CD4-positive, alpha-beta T cell treated with Interleukin-4 for 1 hour (primary cell): ENCODE measurements around the gene KCNIP4.

ENCODE experiments used
- DNase-seq, 2 donors: peaks; one replicate each; pipeline ENCODE4 v3.0.0-alpha.2; 2020 to 2022

KCNIP4 gene

GRCh38 chr4:21139327-21139726, 809.2 kb downstream of the KCNIP4 start:
- DNase-seq: no peak

DNA sequence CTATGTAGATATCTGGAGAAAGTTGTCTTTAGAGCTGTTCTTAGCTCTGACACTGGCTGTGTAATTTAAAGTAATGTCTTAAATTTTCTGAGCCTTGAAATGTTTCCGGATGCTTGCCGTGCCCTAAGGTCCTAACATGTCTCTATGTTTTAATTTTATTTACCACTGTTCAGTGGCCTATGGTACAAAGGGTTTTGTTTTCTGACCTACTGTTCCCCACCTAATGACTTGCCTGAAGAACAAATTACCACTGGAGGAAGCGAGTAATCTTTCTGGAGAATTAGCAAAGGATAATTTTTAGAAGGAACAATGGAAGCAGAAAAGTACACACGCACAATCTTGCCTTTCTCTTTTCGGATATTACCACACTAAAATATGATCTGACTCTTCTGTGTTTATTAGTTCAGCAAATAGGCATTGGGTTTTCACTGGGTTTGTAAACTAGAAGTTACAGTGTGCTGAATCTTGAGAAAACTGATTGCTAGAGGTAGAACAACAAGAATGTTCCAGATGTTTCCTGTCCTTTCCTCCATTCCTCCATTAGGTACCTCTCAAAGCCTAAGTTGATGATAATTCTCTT, 812.4 kb downstream of the KCNIP4 start:
- no peak for DNase-seq

DNA sequence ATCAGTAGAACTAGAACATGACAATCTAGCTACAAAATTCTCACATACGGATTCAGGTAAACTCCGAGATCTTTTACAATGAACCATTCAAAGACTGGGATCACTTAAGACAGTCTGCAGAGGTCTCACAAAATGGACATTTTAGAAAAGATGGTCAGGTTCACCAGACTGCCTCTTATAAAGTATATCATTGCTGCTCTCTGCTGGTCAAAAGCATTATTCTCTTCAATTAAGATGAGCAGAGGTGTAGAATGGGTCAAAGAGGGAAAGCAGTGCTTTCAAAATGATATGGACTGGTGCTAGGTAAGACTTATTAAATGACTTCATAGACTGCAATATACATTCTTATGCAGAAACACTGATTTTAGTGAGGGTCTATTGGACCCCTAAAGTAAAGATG, 813.6 kb downstream of the KCNIP4 start:
- peak in 1 of 2 donors; percentile 40 for DNase-seq

- no peak for DNase-seq
Measured at GRCh38 chr4:21130606-21131005, 818.0 kb downstream of the KCNIP4 start.

- DNase-seq: no peak
Measured at GRCh38 chr4:21126014-21126512, 822.5 kb downstream of the KCNIP4 start.

DNA sequence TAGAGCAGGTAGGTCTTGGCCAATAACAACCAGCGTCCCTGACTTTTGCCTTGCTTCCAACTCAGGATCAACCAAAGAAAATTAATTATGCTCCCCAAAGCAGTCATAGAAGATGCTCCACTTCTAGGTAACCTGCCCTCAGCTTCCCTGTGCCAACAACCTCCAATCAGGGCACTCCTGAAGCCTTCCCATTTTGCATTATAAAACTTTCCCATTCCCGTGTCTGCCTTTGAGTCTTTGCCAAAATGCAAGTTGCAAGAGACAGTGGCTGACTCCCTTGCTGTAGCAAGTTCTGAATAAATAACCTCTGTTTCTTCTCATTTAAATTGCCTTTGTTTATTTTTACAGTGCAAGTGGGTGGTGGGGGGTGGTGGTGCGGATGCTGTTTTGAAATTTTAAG, 830.3 kb downstream of the KCNIP4 start:
- no peak for DNase-seq

- no peak for DNase-seq
Measured at GRCh38 chr4:21117541-21118180, 830.9 kb downstream of the KCNIP4 start.

DNA sequence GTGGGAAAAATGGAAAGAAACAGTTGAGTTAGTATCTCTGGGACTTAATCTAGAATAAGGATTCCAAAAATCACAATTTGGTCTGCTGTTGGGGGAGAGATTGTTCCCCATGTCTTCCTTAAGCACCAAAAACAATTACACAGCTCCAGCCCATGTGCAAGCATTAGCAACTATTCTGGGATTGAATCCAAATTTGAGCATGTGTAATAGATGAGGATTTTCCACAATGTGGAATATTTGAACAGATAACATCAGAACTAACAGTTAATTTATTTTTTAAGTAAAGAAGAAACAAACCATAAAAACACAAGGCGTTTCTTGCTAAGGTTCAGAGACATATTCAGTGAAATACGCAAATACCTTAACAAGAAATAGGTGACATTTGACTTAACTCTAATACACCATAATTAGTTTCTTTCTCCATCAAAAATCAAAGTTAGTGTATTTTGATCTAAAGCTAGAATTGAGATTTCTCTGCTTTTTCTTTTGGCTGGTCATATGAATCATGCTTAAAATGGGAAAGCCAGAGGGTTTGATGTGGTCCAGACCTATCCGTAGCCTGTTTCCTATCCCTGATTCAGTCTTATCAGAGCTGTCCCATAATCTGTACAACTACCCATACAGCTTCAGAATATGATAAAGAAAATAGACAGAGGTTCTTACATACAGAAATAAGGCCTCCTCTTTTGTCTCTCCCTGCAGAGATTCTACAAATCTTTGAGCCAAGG, 834.9 kb downstream of the KCNIP4 start:
- DNase-seq: no peak

DNA sequence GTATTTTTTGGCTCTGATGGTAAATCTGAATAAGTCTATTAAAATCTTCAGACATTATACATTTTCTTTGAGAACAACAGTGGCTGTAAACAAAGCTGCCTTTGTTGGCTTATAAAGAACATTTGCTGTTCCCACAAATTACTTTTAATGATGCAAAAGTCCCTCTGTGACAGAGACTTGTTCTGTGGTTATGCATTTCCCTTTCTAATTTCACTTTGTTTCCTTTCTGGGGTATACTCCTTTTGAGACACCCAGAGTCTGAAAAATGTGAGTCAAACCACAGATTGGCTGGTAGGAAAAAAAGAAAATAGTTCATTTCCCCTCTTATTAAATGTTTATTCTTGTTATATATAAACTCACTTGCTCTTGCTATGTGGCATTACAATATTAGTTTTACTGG, 845.9 kb downstream of the KCNIP4 start:
- peak in 1 of 2 donors; percentile 2 for DNase-seq

- DNase-seq: no peak
Measured at GRCh38 chr4:21097865-21098264, 850.7 kb downstream of the KCNIP4 start.

DNA sequence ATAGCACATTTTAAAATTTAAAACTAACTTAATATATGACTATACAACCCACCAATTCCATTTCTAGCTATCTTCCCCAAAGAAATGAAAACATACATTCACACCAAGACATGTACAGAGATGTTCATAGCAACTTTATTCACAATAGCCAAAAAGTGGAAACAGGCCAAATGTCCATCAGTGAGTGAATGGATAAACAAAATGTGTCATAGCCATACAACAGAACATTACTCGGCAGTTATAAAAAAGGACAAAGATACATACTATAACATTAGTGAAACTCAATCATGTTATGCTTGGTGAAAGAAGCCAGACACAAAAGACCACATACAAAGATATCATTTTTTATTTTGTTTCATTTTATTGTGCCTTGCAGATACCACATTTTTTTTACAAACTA, 851.5 kb downstream of the KCNIP4 start:
- DNase-seq: no peak

DNA sequence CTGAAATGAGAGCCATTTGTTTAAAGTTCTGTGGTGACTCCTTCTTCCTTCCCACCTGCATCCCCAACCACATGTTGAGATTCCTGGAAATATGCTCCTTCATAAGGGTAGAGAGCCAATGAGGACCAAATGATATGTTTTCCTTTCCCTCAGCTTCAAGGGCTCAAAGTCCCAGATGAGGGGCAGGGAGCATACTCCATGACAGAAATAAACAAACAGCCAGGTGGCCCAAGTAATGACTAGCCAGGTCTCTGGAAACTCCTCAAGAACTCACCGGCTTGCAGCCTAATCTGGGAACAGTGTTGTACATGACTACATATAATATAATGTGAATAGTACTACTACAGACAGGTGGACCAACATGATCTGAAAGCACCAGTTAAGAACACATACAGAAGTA, 856.0 kb downstream of the KCNIP4 start:
- no peak for DNase-seq

DNA sequence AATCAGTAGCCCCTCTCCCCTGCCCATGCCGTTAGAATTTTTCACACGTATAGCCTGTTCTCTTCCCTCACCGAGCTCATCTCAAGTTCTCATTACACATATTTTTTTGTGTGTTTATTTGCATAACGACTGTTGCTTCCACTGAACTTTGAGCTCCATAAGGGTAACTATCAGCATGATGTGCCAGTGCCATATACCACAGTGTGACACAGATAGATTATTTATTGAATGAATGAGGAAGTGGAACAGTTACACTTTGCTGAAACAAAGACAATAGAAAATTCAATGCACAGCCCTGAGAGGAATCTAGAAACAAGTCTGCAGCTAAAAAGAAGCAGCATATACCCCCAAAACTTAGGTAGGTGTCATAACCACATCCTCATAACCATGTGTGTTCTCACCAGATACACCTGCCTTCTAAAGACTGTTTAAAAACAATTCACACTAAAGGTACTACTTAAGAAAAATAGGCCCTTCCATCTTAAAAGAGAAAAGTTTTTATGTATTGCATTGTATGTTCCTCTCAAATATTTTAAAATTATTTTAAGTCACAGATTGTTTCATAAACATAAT, 858.4 kb downstream of the KCNIP4 start:
- DNase-seq: no peak

DNA sequence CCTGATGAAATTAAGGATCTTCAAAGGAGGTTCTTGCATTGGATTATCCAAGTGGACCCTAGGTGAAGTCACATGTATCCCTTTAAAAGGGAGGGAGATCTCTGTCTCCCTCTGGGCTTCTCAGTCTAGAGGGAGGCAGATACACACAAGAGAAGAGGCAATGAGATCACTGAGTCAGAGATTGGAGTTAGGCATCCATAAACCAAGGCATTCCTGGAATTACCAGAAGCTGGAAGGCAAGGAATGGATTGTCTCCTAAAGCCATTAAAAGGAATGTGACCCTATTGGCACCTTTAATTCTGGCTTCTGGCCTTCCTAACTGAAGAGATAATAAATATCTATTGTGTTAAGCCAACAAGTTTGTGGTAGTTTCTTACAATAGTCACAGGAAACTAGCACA, 865.2 kb downstream of the KCNIP4 start:
- DNase-seq: no peak

DNA sequence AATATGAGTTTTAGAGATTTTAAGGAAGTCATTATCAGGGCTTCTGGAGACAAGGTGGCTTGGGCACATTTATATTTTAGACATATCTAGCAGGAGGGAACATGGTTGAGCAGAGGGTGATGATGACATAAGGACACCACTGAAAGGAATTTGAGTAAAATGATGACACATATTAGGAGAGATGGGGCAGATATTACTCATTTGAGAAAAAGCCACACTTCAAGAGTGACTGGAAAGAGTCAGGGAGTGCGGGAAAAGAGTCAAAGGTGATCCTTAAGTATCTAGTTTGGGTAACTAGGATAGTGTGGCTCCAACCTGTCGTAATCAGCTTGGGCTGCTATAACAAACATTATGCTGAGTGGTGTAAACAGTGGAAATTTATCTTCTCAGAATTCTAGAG, 870.6 kb downstream of the KCNIP4 start:
- no peak for DNase-seq

DNA sequence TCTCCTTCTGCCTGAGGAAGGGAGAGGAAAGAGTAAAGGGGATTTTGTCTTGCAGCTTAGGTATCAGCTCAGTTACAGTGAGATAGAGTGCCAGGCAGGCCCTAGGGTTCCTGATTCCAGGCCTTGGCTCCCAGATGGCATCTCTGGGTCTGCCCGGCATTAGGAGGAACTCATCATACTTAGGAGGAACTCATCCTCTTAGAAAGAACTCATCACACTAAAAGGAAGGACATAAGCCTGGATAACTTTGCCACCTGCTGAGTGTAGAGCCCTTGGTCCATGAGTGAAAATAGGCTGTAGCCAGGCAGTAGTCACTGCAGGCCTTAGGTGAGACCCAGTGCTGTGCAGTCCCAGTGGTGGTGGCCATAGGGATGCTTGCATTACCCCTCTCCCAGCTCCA, 881.2 kb downstream of the KCNIP4 start:
- DNase-seq: no peak

- no peak for DNase-seq
Measured at GRCh38 chr4:21061902-21062301, 886.7 kb downstream of the KCNIP4 start.

DNA sequence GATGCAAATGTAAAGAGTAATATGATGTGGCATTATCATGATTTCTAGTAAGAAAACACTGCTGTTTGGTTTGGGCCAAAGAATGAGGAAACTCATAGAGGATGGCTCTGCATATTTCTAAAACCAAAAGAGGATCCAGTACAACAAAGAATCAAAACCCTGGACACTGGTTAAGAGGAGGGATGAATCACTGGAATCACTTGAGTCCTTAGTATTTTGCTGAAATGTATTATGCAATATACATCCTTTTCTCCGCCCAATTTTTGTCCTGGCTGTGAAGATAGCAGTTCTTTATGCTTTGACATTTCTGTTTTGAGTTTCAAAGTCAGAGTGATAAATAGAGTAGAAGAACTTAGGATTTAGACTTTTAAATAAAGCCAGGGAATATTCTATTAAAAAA, 902.4 kb downstream of the KCNIP4 start:
- no peak for DNase-seq

GRCh38 chr4:21045119-21045518, 903.5 kb downstream of the KCNIP4 start:
- DNase-seq: no peak

- DNase-seq: no peak
Measured at GRCh38 chr4:21041708-21042107, 906.9 kb downstream of the KCNIP4 start.

DNA sequence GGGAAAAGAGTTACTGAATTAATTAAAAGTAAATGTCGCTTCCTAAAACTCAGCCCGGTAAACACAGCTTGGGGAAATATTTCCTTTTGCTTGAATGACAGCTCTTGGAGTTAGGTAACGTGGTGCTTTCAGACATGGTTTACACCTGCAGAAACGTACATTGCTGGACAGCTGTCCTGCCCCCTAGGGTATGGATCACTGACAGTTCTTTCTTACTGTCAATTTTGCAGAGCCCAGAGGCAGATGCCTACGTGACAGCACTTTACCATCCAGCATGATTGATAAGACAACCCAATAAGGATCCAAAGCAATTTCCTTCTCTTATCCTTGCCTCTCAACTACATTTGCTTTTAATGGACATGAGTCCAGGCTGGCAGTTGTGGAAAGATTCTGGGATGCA, 913.8 kb downstream of the KCNIP4 start:
- DNase-seq: no peak

DNA sequence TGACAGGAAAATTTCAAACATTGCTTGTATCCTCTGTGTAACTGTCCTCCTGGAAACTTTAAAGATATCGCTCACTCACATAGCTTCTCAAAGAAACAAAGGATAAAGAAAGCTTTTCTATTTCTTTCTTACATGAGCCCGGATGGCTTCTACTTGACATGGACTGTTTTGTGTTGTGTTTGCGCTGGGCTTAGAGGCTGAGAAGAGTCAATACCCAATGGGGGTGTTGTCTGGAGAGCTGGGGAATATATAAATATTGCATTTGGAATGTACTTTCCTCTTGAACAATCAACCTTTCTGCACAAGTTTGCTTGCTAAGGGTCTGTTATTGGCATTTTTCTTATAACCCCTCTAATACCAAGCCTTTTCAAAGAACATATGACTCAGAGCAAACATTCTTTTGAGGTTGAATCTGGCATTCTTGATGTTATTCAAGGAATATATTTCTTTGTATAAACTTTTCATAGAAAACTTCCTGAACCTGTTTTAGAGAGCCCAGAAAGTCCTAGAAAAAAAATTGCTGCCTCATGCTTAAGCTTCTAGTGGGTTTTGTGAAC, 916.4 kb downstream of the KCNIP4 start:
- DNase-seq: no peak

DNA sequence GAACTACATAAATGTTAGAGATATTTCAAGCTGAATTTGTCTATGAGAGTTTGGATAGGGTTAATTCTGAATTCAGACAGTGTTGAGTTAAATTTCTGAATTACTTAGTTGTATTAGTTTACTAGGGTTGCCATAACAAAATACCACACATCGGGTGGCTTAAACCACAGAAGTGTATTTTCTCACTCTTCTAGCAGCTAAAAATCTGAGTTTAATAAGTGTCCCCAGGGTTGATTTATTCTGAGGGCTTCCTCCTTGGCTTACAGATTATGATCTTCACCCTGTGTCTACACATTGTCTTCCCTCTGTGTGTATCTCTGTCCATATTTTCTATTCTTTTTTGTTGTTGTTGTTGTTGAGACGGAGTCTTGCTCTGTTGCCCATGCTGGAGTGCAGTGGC, 929.8 kb downstream of the KCNIP4 start:
- no peak for DNase-seq

DNA sequence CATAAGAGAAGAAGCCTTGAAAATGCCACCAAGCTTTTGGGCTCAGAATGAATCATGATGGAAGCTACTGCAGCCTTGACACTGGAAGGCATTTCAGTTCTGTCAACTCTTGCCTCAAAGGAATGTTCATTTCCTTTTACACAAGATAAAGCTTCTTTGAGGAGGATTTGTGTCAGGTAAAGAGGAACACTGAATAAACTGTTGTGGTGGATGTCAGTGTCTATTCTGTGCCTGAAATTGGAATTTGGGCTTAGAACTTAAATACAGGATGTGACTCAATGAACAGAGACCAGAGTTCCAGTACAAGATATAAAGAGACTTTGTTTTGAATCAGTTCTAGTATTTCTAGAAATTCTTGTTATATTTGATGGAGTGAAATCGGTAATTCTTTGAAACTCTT, 935.1 kb downstream of the KCNIP4 start:
- DNase-seq: no peak
